ENCODE measurements around the gene EPB41L1.

DNA sequence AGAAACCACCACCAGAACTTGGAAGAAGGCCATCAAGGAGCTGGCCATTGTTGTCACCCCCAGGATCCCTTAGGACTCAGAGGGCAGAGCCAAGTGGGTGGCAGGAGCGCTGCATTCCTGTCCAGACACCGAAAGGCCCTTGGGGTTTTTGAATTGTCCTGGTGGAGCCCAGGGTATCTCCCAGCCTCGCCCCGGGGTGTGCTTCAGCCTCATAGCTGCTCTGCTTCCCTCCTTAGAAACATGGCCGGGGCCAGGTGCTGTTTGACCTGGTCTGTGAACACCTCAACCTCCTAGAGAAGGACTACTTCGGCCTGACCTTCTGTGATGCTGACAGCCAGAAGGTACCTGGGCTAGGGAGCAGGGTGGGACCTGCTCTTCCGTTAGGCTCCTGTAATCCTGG lies 23.2 kb downstream of the EPB41L1 start:
- no peak for TF ChIP-seq CTCF (IDR thresholded peaks at IDR 0.05; ENCODE audit: insufficient read depth, low read length)
- no peak for TF ChIP-seq POLR2AphosphoS5 (IDR thresholded peaks at IDR 0.05; ENCODE audit: low read depth)
- no peak for TF ChIP-seq REST (IDR thresholded peaks at IDR 0.05; ENCODE audit: insufficient replicate concordance, low read depth)

Measured in HL-60 (cell line).